IMR-90 (cell line): ENCODE results near the gene OBI1. TPM values are rescaled to one million over a fixed set of nuclear protein-coding genes. Genes with fewer than 3 reads are reported as not detected.

Source experiments
- ATAC-seq: fragments of 200-7000 bp; cut with Tn5 transposase; 2 replicates; pipeline ENCODE4 v1.9.1; 2020; ENCODE audit warnings: low read depth, mild to moderate bottlenecking, moderate library complexity
- BruUV-seq: library from RNA; stranded (reverse); fragments of 400-500 nt; replicated peaks from 2 replicates; lab custom pipeline; 2021; lab: Mats Ljungman, UMichigan
- CTCF ChIA-PET: fragments of 300-600 bp; formaldehyde crosslinking; extraction: SDS; loops from one replicate; lab custom pipeline; 2021; ENCODE audit warnings: antibody characterized with exemption; lab: Yijun Ruan, JAX
- POLR2A ChIA-PET: fragments of 300-600 bp; sonication (Branson Sonifier 250); formaldehyde crosslinking; loops from one replicate; lab custom pipeline; 2022; ENCODE audit warnings: antibody characterized with exemption; ENCODE audit not compliant: unreplicated experiment; lab: Charles Lee
- DNase-seq: peaks from one replicate; pipeline ENCODE4 v3.0.0; 2013
- H2AFZ ChIP-seq: replicated peaks from 2 replicates; pipeline ENCODE3; 2013; ENCODE audit warnings: low read length, mild to moderate bottlenecking; ENCODE audit not compliant: poor library complexity
- H2AK5ac ChIP-seq: 2 replicates; pipeline ENCODE4 v1.6.1; 2013; ENCODE audit warnings: low read depth, low read length, inconsistent platforms
- H2AK9ac ChIP-seq: replicated peaks from 2 replicates; pipeline ENCODE3; 2013; ENCODE audit warnings: mild to moderate bottlenecking, low read depth, low read length, moderate library complexity; ENCODE audit not compliant: poor library complexity
- H2BK120ac ChIP-seq: 2 replicates; pipeline ENCODE4 v1.6.1; 2013; ENCODE audit warnings: low read depth, low read length, inconsistent platforms
- H2BK15ac ChIP-seq: 3 replicates; pipeline ENCODE4 v1.6.1; 2013; ENCODE audit warnings: low read depth, low read length, inconsistent platforms
- H2BK20ac ChIP-seq: 2 replicates; pipeline ENCODE4 v1.6.1; 2013; ENCODE audit warnings: low read depth, mild to moderate bottlenecking, inconsistent platforms, low read length, moderate library complexity
- H2BK5ac ChIP-seq: 2 replicates; pipeline ENCODE4 v1.6.1; 2013; ENCODE audit warnings: mild to moderate bottlenecking, low read depth, low read length, inconsistent platforms; ENCODE audit not compliant: poor library complexity, severe bottlenecking
- H3K14ac ChIP-seq: replicated peaks from 2 replicates; pipeline ENCODE4 v1.6.1; 2013; ENCODE audit warnings: low read depth, low read length, inconsistent platforms
- H3K18ac ChIP-seq: 2 replicates; pipeline ENCODE4 v1.6.1; 2013; ENCODE audit warnings: low read depth, low read length, control low read depth
- H3K23ac ChIP-seq: 2 replicates; pipeline ENCODE4 v1.6.1; 2013; ENCODE audit warnings: low read depth, low read length, inconsistent platforms
- H3K27ac ChIP-seq: 2 replicates; pipeline ENCODE4 v1.5.1; 2013; ENCODE audit warnings: mild to moderate bottlenecking, control low read depth, low read length; ENCODE audit not compliant: insufficient read depth
- H3K27me3 ChIP-seq: 2 replicates; pipeline ENCODE4 v1.6.1; 2013; ENCODE audit warnings: low read length; ENCODE audit not compliant: control insufficient read depth, insufficient read depth
- H3K36me3 ChIP-seq: 2 replicates; pipeline ENCODE4 v1.6.1; 2013; ENCODE audit warnings: low read length, mixed read lengths; ENCODE audit not compliant: control insufficient read depth, insufficient read depth
- H3K4ac ChIP-seq: 2 replicates; pipeline ENCODE4 v1.6.1; 2013; ENCODE audit warnings: low read depth, low read length, inconsistent platforms
- H3K4me1 ChIP-seq: 2 replicates; pipeline ENCODE4 v1.6.1; 2013; ENCODE audit warnings: low read length, mixed read lengths; ENCODE audit not compliant: control insufficient read depth, insufficient read depth
- H3K4me2 ChIP-seq: 2 replicates; pipeline ENCODE4 v1.6.1; 2013; ENCODE audit warnings: low read depth, mild to moderate bottlenecking, control low read depth, low read length, moderate library complexity
- H3K4me3 ChIP-seq: 2 replicates; pipeline ENCODE4 v1.5.1; 2013; ENCODE audit warnings: low read depth, mild to moderate bottlenecking, control low read depth, low read length, moderate library complexity; ENCODE audit not compliant: insufficient read depth
- H3K56ac ChIP-seq: 2 replicates; pipeline ENCODE4 v1.6.1; 2013; ENCODE audit warnings: low read length, inconsistent platforms; ENCODE audit not compliant: insufficient read depth; ENCODE audit errors: extremely low read depth
- H3K79me1 ChIP-seq, 2 experiments: 2 replicates each; pipeline ENCODE4 v1.6.1; 2013; ENCODE audit warnings: low read length in 2 of 2, inconsistent platforms in 1 of 2, low read depth in 1 of 2
- H3K9ac ChIP-seq: 2 replicates; pipeline ENCODE4 v1.6.1; 2013; ENCODE audit warnings: low read depth, low read length, control low read depth
- H3K9me1 ChIP-seq: 2 replicates; pipeline ENCODE4 v1.6.1; 2013; ENCODE audit warnings: low read length, inconsistent platforms; ENCODE audit not compliant: insufficient read depth
- H3K9me3 ChIP-seq: 2 replicates; pipeline ENCODE4 v1.6.1; 2013; ENCODE audit warnings: low read length; ENCODE audit not compliant: control insufficient read depth, insufficient read depth
- H4K20me1 ChIP-seq: 2 replicates; pipeline ENCODE4 v1.6.1; 2013; ENCODE audit warnings: low read length, inconsistent platforms; ENCODE audit not compliant: insufficient read depth
- H4K5ac ChIP-seq: 2 replicates; pipeline ENCODE4 v1.6.1; 2013; ENCODE audit warnings: mild to moderate bottlenecking, low read depth, low read length, control low read depth
- H4K8ac ChIP-seq, 2 experiments: 2 replicates each; pipeline ENCODE4 v1.6.1; 2013; ENCODE audit warnings: low read depth in 2 of 2, low read length in 2 of 2, control low read depth in 1 of 2, inconsistent platforms in 1 of 2
- H4K91ac ChIP-seq: 2 replicates; pipeline ENCODE4 v1.6.1; 2013; ENCODE audit warnings: low read depth, low read length, inconsistent platforms; ENCODE audit not compliant: insufficient read depth
- BHLHE40 ChIP-seq: fragments of 150-350 bp; IDR thresholded peaks from 2 replicates; pipeline ENCODE4 v1.6.1; 2016; ENCODE audit warnings: mild to moderate bottlenecking, low read depth, low read length
- FOS ChIP-seq: fragments of 150-350 bp; IDR thresholded peaks from 2 replicates; pipeline ENCODE4 v1.6.1; 2016; ENCODE audit warnings: low read depth, low read length
- NFE2L2 ChIP-seq: fragments of 150-350 bp; IDR thresholded peaks from 2 replicates; pipeline ENCODE4 v1.6.1; 2016; ENCODE audit warnings: low read depth, mild to moderate bottlenecking, low read length
- SMC3 ChIP-seq: fragments of 150-350 bp; IDR thresholded peaks from 2 replicates; pipeline ENCODE4 v1.6.1; 2016; ENCODE audit warnings: low read depth, mild to moderate bottlenecking, antibody characterized with exemption, low read length, moderate library complexity
- WGBS, 2 experiments: methylation state at CpG; one replicate each; pipeline versions ENCODE4 v1.1.5 to v1.1.7; 2013; ENCODE audit warnings: missing lambda C conversion rate in 2 of 2; ENCODE audit not compliant: insufficient read length in 1 of 2; ENCODE audit errors: extremely low coverage in 2 of 2; 5-methylcytosine and 5-hydroxymethylcytosine counted together
- dilution Hi-C: fragments of 300-500 bp; cut with HindIII; formaldehyde crosslinking; loops from one replicate; pipeline ENCODE4 v1.14.3; 2018; ENCODE audit warnings: low sequenced_read_pairs; ENCODE audit not compliant: unreplicated experiment
- in situ Hi-C: fragments of 300-500 bp; cut with MboI; formaldehyde crosslinking; loops from 3 replicates; pipeline ENCODE4 v1.14.3; 2019; ENCODE audit warnings: low sequenced_read_pairs, inconsistent platforms, mixed read lengths
- intact Hi-C: fragments of 100-400 bp; cut with micrococcal nuclease; formaldehyde crosslinking; loops from 2 replicates; pipeline ENCODE4 v1.10.0; 2022
- polyA plus RNA-seq, 3 experiments: library from polyadenylated mRNA; depleted of rRNA; stranded (reverse); fragments of >200 nt; gene quantifications; 2 replicates each; pipeline ENCODE4 v1.2.3, GENCODE V29; 2012; ENCODE audit warnings: low replicate concordance in 1 of 3
- total RNA-seq: library from RNA; depleted of rRNA; stranded (reverse); fragments of >200 nt; gene quantifications from 2 replicates; pipeline ENCODE4 v1.2.3, GENCODE V29; 2012
- TF ChIP-seq, protein P1 (sequence below): fragments of 150-350 bp; IDR thresholded peaks from 2 replicates; pipeline ENCODE4 v1.6.1; 2016; ENCODE audit warnings: low read depth, mild to moderate bottlenecking, low read length, moderate library complexity, borderline replicate concordance
- TF ChIP-seq, protein P2 (sequence below): conservative IDR thresholded peaks from 2 replicates; pipeline ENCODE4 v1.5.1; 2012; ENCODE audit warnings: mild to moderate bottlenecking, low read depth, low read length, improper control_type of control experiment

The OBI1 gene
- total and polyA plus RNA-seq, 2 of the 4 experiments (the other 2 are of a cell fraction), result 4.4 to 11.8 TPM

GRCh38 chr13:78572459-78572858, 86.5 kb downstream of the OBI1 start:
- no peak overlapping the region for H4K8ac ChIP-seq
- no peak overlapping the region for H3K4ac ChIP-seq
- no peaks in the 10 kb centered on the region for H3K9me3 ChIP-seq
- H4K91ac ChIP-seq, result no peak overlapping the region
- DNase-seq (no peak), ATAC-seq (no peak)
- no peak overlapping the region for H3K56ac ChIP-seq
- H3K9ac ChIP-seq, result no peak overlapping the region
- H3K27ac ChIP-seq, result no peak overlapping the region
- no peak overlapping the region for H3K18ac ChIP-seq
- no peak overlapping the region for H3K4me3 ChIP-seq
- H4K20me1 ChIP-seq, result no peaks in the 10 kb centered on the region
- no peak overlapping the region for H2AK9ac ChIP-seq
- intact Hi-C loops, result no loop called here
- H2BK15ac ChIP-seq, result no peak overlapping the region
- no peaks in the 10 kb centered on the region for H3K9me1 ChIP-seq
- dilution Hi-C loops, result no loop called here
- H4K5ac ChIP-seq, result no peak overlapping the region
- no peak overlapping the region for H2AFZ ChIP-seq
- no peak overlapping the region for H2BK20ac ChIP-seq
- H3K79me1 ChIP-seq, result no peaks in the 10 kb centered on the region
- ChIA-PET CTCF (no interaction called here), POLR2A (no interaction called here)
- H2BK120ac ChIP-seq, result no peak overlapping the region
- BruUV-seq, result no TSS peak
- in situ Hi-C loops, result no loop called here
- TF ChIP-seq, protein P1, sequence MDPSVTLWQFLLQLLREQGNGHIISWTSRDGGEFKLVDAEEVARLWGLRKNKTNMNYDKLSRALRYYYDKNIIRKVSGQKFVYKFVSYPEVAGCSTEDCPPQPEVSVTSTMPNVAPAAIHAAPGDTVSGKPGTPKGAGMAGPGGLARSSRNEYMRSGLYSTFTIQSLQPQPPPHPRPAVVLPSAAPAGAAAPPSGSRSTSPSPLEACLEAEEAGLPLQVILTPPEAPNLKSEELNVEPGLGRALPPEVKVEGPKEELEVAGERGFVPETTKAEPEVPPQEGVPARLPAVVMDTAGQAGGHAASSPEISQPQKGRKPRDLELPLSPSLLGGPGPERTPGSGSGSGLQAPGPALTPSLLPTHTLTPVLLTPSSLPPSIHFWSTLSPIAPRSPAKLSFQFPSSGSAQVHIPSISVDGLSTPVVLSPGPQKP, result no peak
- TF ChIP-seq BHLHE40 (no peak), FOS (no peak), NFE2L2 (no peak), SMC3 (no peak)
- TF ChIP-seq, protein P2, sequence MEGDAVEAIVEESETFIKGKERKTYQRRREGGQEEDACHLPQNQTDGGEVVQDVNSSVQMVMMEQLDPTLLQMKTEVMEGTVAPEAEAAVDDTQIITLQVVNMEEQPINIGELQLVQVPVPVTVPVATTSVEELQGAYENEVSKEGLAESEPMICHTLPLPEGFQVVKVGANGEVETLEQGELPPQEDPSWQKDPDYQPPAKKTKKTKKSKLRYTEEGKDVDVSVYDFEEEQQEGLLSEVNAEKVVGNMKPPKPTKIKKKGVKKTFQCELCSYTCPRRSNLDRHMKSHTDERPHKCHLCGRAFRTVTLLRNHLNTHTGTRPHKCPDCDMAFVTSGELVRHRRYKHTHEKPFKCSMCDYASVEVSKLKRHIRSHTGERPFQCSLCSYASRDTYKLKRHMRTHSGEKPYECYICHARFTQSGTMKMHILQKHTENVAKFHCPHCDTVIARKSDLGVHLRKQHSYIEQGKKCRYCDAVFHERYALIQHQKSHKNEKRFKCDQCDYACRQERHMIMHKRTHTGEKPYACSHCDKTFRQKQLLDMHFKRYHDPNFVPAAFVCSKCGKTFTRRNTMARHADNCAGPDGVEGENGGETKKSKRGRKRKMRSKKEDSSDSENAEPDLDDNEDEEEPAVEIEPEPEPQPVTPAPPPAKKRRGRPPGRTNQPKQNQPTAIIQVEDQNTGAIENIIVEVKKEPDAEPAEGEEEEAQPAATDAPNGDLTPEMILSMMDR, result no peak
- H2AK5ac ChIP-seq, result no peak overlapping the region
- no peaks in the 10 kb centered on the region for H3K36me3 ChIP-seq
- H3K14ac ChIP-seq, result no peak overlapping the region
- no CpG with 5 or more reads among the region's 5 CpGs for WGBS, 2 experiments
- H3K4me1 ChIP-seq, result no peaks in the 10 kb centered on the region
- H3K23ac ChIP-seq, result no peak overlapping the region
- H3K27me3 ChIP-seq, result no peaks in the 10 kb centered on the region; the same call in 1 of the 2 replicates
- H3K4me2 ChIP-seq, result no peak overlapping the region
- no peak overlapping the region for H2BK5ac ChIP-seq
